Transverse colon (tissue), 4 donors: Measurements from ENCODE around the gene SAP30BP. TPM values are rescaled to one million over a fixed set of nuclear protein-coding genes. Genes with fewer than 3 reads are reported as not detected.

Experiments used
- DNase-seq: peaks from one replicate; pipeline ENCODE4 v3.0.0-alpha.2; 2019
- H3K27ac ChIP-seq, 4 donors: fragments of 200-600 bp; sonication (generic); 2 replicates each; pipeline ENCODE4 v1.5.1; 2016 to 2018; ENCODE audit warnings: inconsistent platforms in 4 of 4
- H3K27me3 ChIP-seq: fragments of 200-600 bp; sonication (generic); 2 replicates; pipeline ENCODE4 v1.5.1; 2017; ENCODE audit warnings: inconsistent platforms
- H3K36me3 ChIP-seq, 4 donors: fragments of 200-600 bp; sonication (generic); 2 replicates each; pipeline ENCODE4 v1.5.1; 2017 to 2019; ENCODE audit warnings: inconsistent platforms in 4 of 4
- H3K4me1 ChIP-seq, 4 donors: fragments of 200-600 bp; sonication (generic); 2 replicates each; pipeline ENCODE4 v1.5.1; 2017 to 2020; ENCODE audit warnings: inconsistent platforms in 4 of 4
- H3K4me3 ChIP-seq, 4 donors: fragments of 200-600 bp; sonication (generic); 1 replicate in 1 of 4; 2 replicates in 3 of 4; pipeline versions ENCODE4 v1.5.1 to v1.6.1; 2017 to 2019; ENCODE audit warnings: inconsistent platforms in 4 of 4
- H3K9me3 ChIP-seq, 2 donors: fragments of 200-600 bp; sonication (generic); 2 replicates each; pipeline ENCODE4 v1.5.1; 2017 to 2019; ENCODE audit warnings: inconsistent platforms in 2 of 2
- EP300 ChIP-seq: sonication (generic); formaldehyde crosslinking; IDR thresholded peaks from one replicate; pipeline ENCODE4 v1.6.1; 2017; ENCODE audit warnings: antibody characterized with exemption, low read depth
- POLR2A ChIP-seq: fragments of 450-650 bp; IDR thresholded peaks from one replicate; pipeline ENCODE4 v1.6.1; 2016; ENCODE audit warnings: antibody characterized with exemption, mild to moderate bottlenecking, moderate library complexity
- POLR2AphosphoS5 ChIP-seq, 3 donors: sonication (generic); formaldehyde crosslinking; IDR thresholded peaks; one replicate each; pipeline ENCODE4 v1.6.1; 2016; ENCODE audit warnings: antibody characterized with exemption in 3 of 3
- WGBS, 2 donors: methylation state at CpG; one replicate each; pipeline ENCODE4 v1.1.5; 2018; ENCODE audit warnings: low coverage in 1 of 2; 5-methylcytosine and 5-hydroxymethylcytosine counted together
- in situ Hi-C, 4 donors: fragments of 200-750 bp; cut with MboI; loops; one replicate each; pipeline versions ENCODE4 v1.15.0 to v1.15.1; 2017; ENCODE audit warnings: low sequenced_read_pairs in 3 of 4, low pct_ligation_motif_present in 1 of 4, low pct_unique_long_range_greater_than_20kb in 1 of 4
- intact Hi-C: fragments of 100-400 bp; cut with DNase I; formaldehyde crosslinking; loops from one replicate; pipeline ENCODE4 v1.15.1; 2023; ENCODE audit warnings: low total_unique reads
- total RNA-seq, 4 donors: library from RNA; depleted of rRNA; stranded (reverse); fragments of >200 nt; gene quantifications; one replicate each; pipeline ENCODE4 v1.1.0, GENCODE V29; 2016
- TF ChIP-seq, protein P1 (sequence below), 5 experiments: fragments of 200-600 bp in 3 of 5; fragments of 450-650 bp in 2 of 5; sonication (generic) in 3 of 5; IDR thresholded peaks; 1 replicate in 2 of 5; 2 replicates in 3 of 5; pipeline ENCODE4 v1.5.1; 2016 to 2017; ENCODE audit warnings: antibody characterized with exemption in 5 of 5, inconsistent platforms in 3 of 5, mild to moderate bottlenecking in 2 of 5, moderate library complexity in 1 of 5

SAP30BP gene
- total RNA-seq, 4 donors from 2014 or later: 49.0 to 83.8 (median 71.4) TPM

- Histone ChIP-seq H3K27me3 (no peaks in the 10 kb centered on the region), H3K27ac (no peak overlapping the region), H3K36me3 (peaks cover 0 to 8% (median 2%) of the 10 kb centered on the region in 4 donors), H3K4me1 (peaks cover 0 to 14% (median 6%) of the 10 kb centered on the region in 4 donors), H3K9me3 (no peaks in the 10 kb centered on the region), H3K4me3 (no peak overlapping the region)
- TF ChIP-seq EP300: no peak
- TF ChIP-seq POLR2A: no peak
- no peak for TF ChIP-seq POLR2AphosphoS5 (IDR thresholded peaks at IDR 0.05)
- TF ChIP-seq, protein P1, sequence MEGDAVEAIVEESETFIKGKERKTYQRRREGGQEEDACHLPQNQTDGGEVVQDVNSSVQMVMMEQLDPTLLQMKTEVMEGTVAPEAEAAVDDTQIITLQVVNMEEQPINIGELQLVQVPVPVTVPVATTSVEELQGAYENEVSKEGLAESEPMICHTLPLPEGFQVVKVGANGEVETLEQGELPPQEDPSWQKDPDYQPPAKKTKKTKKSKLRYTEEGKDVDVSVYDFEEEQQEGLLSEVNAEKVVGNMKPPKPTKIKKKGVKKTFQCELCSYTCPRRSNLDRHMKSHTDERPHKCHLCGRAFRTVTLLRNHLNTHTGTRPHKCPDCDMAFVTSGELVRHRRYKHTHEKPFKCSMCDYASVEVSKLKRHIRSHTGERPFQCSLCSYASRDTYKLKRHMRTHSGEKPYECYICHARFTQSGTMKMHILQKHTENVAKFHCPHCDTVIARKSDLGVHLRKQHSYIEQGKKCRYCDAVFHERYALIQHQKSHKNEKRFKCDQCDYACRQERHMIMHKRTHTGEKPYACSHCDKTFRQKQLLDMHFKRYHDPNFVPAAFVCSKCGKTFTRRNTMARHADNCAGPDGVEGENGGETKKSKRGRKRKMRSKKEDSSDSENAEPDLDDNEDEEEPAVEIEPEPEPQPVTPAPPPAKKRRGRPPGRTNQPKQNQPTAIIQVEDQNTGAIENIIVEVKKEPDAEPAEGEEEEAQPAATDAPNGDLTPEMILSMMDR (IDR thresholded peaks at IDR 0.05): no peak
- intact Hi-C loops (loop anchor here (10.0 kb wide), 1 partner anchor 68 kb away; no protein-coding TSS in a partner anchor), in situ Hi-C loops (loop anchor here in 1 of 4 donors (25.0 kb wide), 1 partner anchor 130 kb away; the partner anchor contains the start of genes TRIM47 and TRIM65)
- no peak for DNase-seq
- whole genome bisulfite sequencing, 2 donors: 88% methylated on average over 19 of the region's 21 CpGs; no CpG with 5 or more reads in 1 of the 2 donors
Observed at GRCh38 chr17:75757086-75757681, 90.0 kb downstream of the SAP30BP start.

Other genes with a start within 250 kb of the SAP30BP start
- gene TMEM94, start 210.7 kb upstream of the SAP30BP start, total RNA-seq: 100 to 1,000 TPM; 128 to 708 (median 280) TPM
- 100 to 1,000 TPM in 1 of 4 donors, 10 to 100 TPM in 3; 16.5 to 128 (median 24.8) TPM for gene CASKIN2, start 151.8 kb upstream of the SAP30BP start, total RNA-seq
- 100 to 1,000 TPM in 1 of 4 donors, 10 to 100 TPM in 3; 36.6 to 105 (median 61.2) TPM for gene TSEN54, start 150.8 kb upstream of the SAP30BP start, total RNA-seq
- gene LLGL2, start 141.6 kb upstream of the SAP30BP start, total RNA-seq: 1,000 to 10,000 TPM in 1 of 4 donors, 100 to 1,000 TPM in 3; 326 to 1,573 (median 641) TPM
- 1,000 to 10,000 TPM in 1 of 4 donors, 100 to 1,000 TPM in 2, 10 to 100 TPM in 1; 59.3 to 1,778 (median 829) TPM for gene MYO15B, start 79.5 kb upstream of the SAP30BP start, total RNA-seq
- 10 to 100 TPM in 3 of 4 donors, not detected in 1; 31.3 to 71.4 (median 50.0) TPM for gene SMIM5, start 33.9 kb upstream of the SAP30BP start, total RNA-seq
- gene RECQL5, start 184 bp upstream of the SAP30BP start, total RNA-seq: 100 to 1,000 TPM in 2 of 4 donors, 10 to 100 TPM in 2; 25.1 to 129 (median 80.3) TPM
- 100 to 1,000 TPM; 196 to 323 (median 229) TPM for gene ITGB4, start 54.1 kb downstream of the SAP30BP start, total RNA-seq
- 100 to 1,000 TPM in 1 of 4 donors, 10 to 100 TPM in 1, 1 to 10 TPM in 2; 9.3 to 116 (median 30.9) TPM for gene GALK1, start 97.9 kb downstream of the SAP30BP start, total RNA-seq
- gene UNK, start 117.5 kb downstream of the SAP30BP start, total RNA-seq: 10 to 100 TPM; 24.0 to 99.1 (median 63.1) TPM
- gene UNC13D, start 177.1 kb downstream of the SAP30BP start, total RNA-seq: 10 to 100 TPM in 3 of 4 donors, 1 to 10 TPM in 1; 3.0 to 48.3 (median 16.2) TPM
- gene WBP2, start 188.0 kb downstream of the SAP30BP start, total RNA-seq: 10 to 100 TPM; 27.7 to 75.1 (median 56.8) TPM
- 100 to 1,000 TPM in 1 of 4 donors, 10 to 100 TPM in 3; 38.6 to 118 (median 41.0) TPM for gene TRIM47, start 211.2 kb downstream of the SAP30BP start, total RNA-seq
- gene TRIM65, start 229.6 kb downstream of the SAP30BP start, total RNA-seq: 10 to 100 TPM; 16.8 to 21.7 (median 20.5) TPM
- 100 to 1,000 TPM in 1 of 4 donors, 10 to 100 TPM in 3; 40.6 to 117 (median 48.5) TPM for gene MRPL38, start 237.5 kb downstream of the SAP30BP start, total RNA-seq